Activated T-cell treated with anti-CD3 and anti-CD28 coated beads, Interleukin-2, amount 50 U/mL, for 48 hours (primary cell): Measurements from ENCODE around the gene ZNF792.
"Not testable (repeated sequence)": the region's sequence is repeated elsewhere in the genome, so short reads cannot be mapped to it uniquely, and the experiment has no call there.

Experiments
- DNase-seq, 2 experiments: peaks; one replicate each; pipeline ENCODE4 v3.0.0-alpha.2; 2020

The ZNF792 gene

GRCh38 chr19:34970185-34970780 is 6.3 kb upstream of the ZNF792 start:
- not testable (repeated sequence) for DNase-seq

GRCh38 chr19:34969721-34970120 is 5.7 kb upstream of the ZNF792 start:
- DNase-seq: no peak

- no peak for DNase-seq
Observed at GRCh38 chr19:34967551-34967950, 3.5 kb upstream of the ZNF792 start.

- DNase-seq: not testable (repeated sequence)
Observed at GRCh38 chr19:34965505-34965904, 1.5 kb upstream of the ZNF792 start.

GRCh38 chr19:34964598-34964997 is 569 bp upstream of the ZNF792 start:
- DNase-seq: no peak

- peak; percentile 34 to 41 for DNase-seq
Observed at GRCh38 chr19:34962687-34963572, 1.1 kb downstream of the ZNF792 start.

- DNase-seq: no peak
Observed at GRCh38 chr19:34961775-34962686, 2.0 kb downstream of the ZNF792 start.

- no peak for DNase-seq
Observed at GRCh38 chr19:34960940-34961679, 2.9 kb downstream of the ZNF792 start.

GRCh38 chr19:34960103-34960805 is 3.8 kb downstream of the ZNF792 start:
- no peak for DNase-seq

- no peak for DNase-seq
Observed at GRCh38 chr19:34959021-34959420, 5.0 kb downstream of the ZNF792 start.

GRCh38 chr19:34957830-34958751 is 5.9 kb downstream of the ZNF792 start:
- DNase-seq: no peak

GRCh38 chr19:34953092-34953491 is 10.9 kb downstream of the ZNF792 start:
- no peak for DNase-seq

GRCh38 chr19:34943861-34944573 is 20.0 kb downstream of the ZNF792 start:
- DNase-seq: no peak

- no peak for DNase-seq
Observed at GRCh38 chr19:34938886-34939285, 25.1 kb downstream of the ZNF792 start.

- DNase-seq: no peak
Observed at GRCh38 chr19:34936184-34936583, 27.8 kb downstream of the ZNF792 start.

GRCh38 chr19:34932494-34932893 is 31.5 kb downstream of the ZNF792 start:
- DNase-seq: no peak

- DNase-seq: peak; percentile 87 to 89
Observed at GRCh38 chr19:34926685-34927375, 37.2 kb downstream of the ZNF792 start, which contains the start of gene ZNF30. TSS of gene ZNF30 (plus strand) at chr19:34926903. CDS start at chr19:34929948, 3,045 bp downstream.

- DNase-seq: no peak
Observed at GRCh38 chr19:34926361-34926684, 37.7 kb downstream of the ZNF792 start.

- DNase-seq: no peak
Observed at GRCh38 chr19:34925278-34925855, 38.7 kb downstream of the ZNF792 start.
